ENCODE measurements around the gene PLXND1. TPM values are rescaled to one million over a fixed set of nuclear protein-coding genes. Genes with fewer than 3 reads are reported as not detected.

The PLXND1 gene
- total RNA-seq, 1 donor from 2014 or later = 233 TPM

DNA sequence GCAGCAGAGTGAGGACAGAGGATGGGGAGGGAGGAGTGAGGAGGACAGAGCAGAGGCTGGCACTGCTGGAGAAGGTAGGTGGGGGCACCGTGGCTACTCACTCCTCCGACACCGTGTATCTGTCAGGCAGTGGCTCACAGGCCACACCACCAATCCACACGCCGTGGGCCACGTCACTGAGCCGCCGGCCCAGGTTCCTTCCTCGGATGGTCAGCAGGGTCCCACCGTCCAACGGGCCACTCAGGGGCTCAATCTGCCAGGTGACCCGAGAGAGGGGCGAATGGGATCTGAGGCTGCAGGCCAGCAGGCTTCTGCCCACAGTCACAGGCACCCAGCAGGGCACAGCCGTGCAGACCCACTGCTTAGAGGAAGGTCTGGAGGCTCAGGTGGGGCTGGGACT lies 33.0 kb downstream of the PLXND1 start:
- Histone ChIP-seq H3K27me3 (ENCODE audit: low read depth) (no peaks in the 10 kb centered on the region), H3K27ac (no peak overlapping the region), H3K36me3 (peaks cover 100% of the 10 kb centered on the region), H3K4me3 (no peak overlapping the region), H3K9me3 (no peaks in the 10 kb centered on the region), H3K4me1 (peaks cover 25% of the 10 kb centered on the region)
- TF ChIP-seq, protein P1, sequence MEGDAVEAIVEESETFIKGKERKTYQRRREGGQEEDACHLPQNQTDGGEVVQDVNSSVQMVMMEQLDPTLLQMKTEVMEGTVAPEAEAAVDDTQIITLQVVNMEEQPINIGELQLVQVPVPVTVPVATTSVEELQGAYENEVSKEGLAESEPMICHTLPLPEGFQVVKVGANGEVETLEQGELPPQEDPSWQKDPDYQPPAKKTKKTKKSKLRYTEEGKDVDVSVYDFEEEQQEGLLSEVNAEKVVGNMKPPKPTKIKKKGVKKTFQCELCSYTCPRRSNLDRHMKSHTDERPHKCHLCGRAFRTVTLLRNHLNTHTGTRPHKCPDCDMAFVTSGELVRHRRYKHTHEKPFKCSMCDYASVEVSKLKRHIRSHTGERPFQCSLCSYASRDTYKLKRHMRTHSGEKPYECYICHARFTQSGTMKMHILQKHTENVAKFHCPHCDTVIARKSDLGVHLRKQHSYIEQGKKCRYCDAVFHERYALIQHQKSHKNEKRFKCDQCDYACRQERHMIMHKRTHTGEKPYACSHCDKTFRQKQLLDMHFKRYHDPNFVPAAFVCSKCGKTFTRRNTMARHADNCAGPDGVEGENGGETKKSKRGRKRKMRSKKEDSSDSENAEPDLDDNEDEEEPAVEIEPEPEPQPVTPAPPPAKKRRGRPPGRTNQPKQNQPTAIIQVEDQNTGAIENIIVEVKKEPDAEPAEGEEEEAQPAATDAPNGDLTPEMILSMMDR (IDR thresholded peaks at IDR 0.05) = no peak
- DNase-seq (no peak), ATAC-seq (no peak)
- intact Hi-C loops (cut with DNase I) = no loop called here

DNA sequence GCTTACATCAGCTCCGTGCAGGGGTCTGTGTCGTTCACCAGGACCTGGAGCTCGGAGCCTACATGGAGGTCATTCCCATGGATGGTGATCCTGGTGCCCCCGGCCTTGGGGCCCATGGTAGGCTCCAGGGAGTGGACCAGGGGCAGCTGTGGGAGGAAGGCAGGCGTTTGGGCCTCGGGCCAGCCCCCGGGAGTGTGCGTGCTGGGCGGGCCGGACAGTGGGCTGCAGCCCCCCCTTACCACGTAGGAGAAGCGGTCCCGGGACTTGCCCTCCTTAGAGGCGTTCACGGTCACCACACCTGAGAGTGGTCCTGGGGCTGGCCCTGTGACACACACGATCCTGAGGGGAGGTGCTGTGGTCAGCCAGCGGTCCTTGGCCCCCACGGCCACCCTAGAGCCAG lies 33.9 kb downstream of the PLXND1 start:
- Histone ChIP-seq H3K9me3 (no peaks in the 10 kb centered on the region), H3K27me3 (ENCODE audit: low read depth) (no peaks in the 10 kb centered on the region), H3K4me3 (no peak overlapping the region), H3K4me1 (peaks cover 20% of the 10 kb centered on the region), H3K36me3 (peaks cover 98% of the 10 kb centered on the region), H3K27ac (no peak overlapping the region)
- TF ChIP-seq, protein P1 (IDR thresholded peaks at IDR 0.05) = no peak
- no peak for DNase-seq
- ATAC-seq = no peak
- intact Hi-C loops (cut with DNase I) = no loop called here

DNA sequence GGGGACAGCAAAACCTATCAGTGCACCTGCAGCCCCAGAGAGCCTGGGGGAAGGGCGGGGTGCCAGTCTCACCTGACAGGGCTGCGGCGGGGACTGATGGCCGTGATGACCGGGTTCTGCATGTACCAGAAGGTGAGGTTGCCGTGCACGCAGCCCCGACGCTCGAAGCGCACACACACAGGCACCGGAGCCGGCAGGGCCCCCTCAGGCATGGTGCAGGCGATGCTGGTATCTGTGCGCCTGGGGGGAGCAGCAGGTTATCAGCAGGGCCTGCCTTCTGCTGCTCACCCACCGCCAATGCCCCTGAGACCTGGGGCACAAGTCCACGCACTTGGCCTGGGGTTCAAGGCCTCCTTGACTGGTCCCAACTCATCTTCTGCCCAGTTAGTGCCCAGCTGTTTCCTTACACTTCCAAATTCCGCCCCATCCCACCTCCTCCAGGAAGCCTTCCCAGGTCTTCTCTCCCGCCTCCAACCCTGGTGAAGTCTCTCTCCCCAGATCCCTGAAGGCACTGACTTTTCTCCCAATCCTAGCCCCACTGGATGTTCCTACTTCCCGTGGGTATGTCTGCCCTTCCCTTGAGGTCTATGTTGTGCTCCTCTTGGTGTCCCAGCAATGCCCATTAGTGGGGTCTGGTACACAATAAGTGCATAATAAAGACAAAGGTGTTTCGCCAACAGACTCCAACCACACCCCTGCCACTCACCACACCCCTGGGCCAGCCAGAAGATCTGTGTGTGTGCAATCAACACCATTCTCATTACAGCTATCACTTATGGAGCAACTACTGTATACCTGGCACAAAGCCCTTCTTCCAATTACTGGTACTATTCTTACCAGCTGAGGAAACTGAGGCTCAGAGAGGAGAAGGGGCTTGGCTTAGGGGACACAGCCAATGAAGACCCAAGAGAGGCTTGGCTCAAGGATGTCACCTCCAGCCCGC lies 34.6 kb downstream of the PLXND1 start:
- ATAC-seq (no peak), DNase-seq (no peak)
- TF ChIP-seq, protein P1 (IDR thresholded peaks at IDR 0.05) = no peak
- Histone ChIP-seq H3K36me3 (peaks cover 98% of the 10 kb centered on the region), H3K27me3 (ENCODE audit: low read depth) (no peaks in the 10 kb centered on the region), H3K4me3 (no peak overlapping the region), H3K27ac (no peak overlapping the region), H3K4me1 (peaks cover 20% of the 10 kb centered on the region), H3K9me3 (no peaks in the 10 kb centered on the region)
- intact Hi-C loops (cut with DNase I) = no loop called here

DNA sequence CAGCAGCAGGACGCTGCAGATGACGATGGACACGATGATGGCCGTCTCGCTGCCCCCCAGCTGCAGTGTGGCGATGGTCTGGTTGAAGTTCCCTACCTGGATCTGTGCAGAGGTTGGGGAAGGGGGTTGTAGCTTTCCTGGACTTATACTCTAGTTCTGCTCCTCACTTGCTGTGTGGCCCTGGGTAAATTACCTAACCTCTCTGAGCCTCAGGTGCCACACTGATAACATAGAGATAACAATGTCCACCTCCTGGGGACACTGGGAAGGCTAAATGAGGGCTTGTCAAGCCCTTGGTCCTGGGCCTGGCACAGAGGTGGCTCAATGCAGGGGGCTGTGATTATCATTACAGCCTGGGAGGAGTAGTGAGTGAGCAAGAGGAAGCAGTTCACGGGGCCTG lies 36.6 kb downstream of the PLXND1 start:
- Histone ChIP-seq H3K36me3 (peaks cover 98% of the 10 kb centered on the region), H3K27ac (no peak overlapping the region), H3K4me1 (peaks cover 31% of the 10 kb centered on the region), H3K9me3 (no peaks in the 10 kb centered on the region), H3K4me3 (no peak overlapping the region), H3K27me3 (ENCODE audit: low read depth) (no peaks in the 10 kb centered on the region)
- no peak for DNase-seq
- TF ChIP-seq, protein P1 (IDR thresholded peaks at IDR 0.05) = no peak
- no peak for ATAC-seq
- intact Hi-C loops (cut with DNase I) = no loop called here

DNA sequence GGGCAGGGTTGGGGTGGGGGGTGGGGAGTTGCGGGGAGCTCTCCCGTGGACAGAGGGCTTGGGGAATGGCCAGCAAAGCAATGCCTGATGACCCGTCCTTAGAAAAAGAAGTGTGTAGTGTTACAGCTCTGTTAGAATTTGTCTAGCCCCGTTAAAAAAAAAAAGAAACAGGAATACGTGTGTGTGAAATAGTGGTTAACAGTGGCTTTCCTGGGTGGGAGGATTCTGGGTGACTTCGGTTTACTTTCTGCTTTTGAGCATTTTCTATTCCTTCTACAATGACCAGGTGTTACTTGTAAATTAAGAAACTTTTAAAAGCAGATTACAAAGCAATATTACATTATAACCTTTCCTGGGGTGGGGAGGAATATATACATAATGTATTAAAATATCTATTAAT lies 38.5 kb downstream of the PLXND1 start:
- DNase-seq (no peak), ATAC-seq (no peak)
- H3K9me3 ChIP-seq = no peaks in the 10 kb centered on the region
- intact Hi-C loops (cut with DNase I) = no loop called here
- peaks cover 98% of the 10 kb centered on the region for H3K36me3 ChIP-seq
- no peak overlapping the region for H3K27ac ChIP-seq
- no peak overlapping the region for H3K4me3 ChIP-seq
- TF ChIP-seq, protein P1 (IDR thresholded peaks at IDR 0.05) = no peak
- no peaks in the 10 kb centered on the region for H3K27me3 ChIP-seq (ENCODE audit: low read depth)
- H3K4me1 ChIP-seq = peaks cover 46% of the 10 kb centered on the region

All from lower lobe of right lung (tissue), 2 donors.